ENCODE results near the gene CD44.

DNA sequence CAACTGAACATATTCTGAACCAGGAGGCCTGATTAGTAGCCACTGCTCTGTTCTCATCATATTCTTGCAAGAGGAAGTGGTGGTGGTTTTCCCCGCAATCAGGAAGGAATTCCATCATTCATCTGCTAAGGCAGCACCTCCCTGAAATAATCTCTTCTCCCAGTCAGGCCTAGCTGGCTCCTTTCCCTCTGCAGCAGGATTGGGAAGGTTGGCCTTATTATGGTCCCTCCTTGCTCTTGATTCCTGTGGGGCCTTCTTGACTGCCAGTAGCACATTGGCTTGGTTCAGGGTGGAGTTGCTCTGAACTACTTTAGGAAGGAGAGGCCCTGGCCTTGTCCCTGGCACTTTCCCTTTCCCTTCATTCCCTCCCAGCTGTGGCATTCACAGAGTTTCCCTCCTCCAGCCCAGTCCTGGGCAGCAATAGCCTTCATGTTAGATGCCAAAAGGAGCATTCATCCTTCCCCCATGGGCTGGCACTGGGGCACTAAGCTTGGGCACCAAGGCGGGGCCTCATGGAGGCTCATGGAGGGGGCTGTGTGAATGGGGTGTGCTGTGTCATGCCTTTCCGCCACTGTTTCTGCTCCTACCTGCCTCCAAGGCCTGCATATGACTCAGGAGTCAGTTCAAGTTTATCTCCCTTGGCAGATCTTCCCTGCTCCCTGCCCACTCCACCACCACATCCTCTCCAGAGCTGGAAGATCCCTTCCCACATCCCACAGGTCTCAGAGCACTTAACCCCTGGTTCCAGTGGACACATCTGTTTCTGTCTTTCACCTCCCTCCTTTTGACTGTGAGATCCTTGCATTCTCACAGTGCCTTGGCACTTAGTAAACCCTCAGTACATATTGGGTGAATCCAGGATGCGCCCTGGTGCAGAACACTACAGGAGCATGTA, 27.6 kb upstream of the CD44 start:
- no peak for TF ChIP-seq CTCF (IDR thresholded peaks at IDR 0.05)
- TF ChIP-seq POLR2A (IDR thresholded peaks at IDR 0.05) = no peak

Data from thyroid gland (tissue), 4 donors.